ENCODE results near the gene RAD54L.
A peak's percentile ranks its signal among the peaks of the same experiment; 100 is the strongest.
"Not testable (repeated sequence)": the region's sequence is repeated elsewhere in the genome, so short reads cannot be mapped to it uniquely, and the experiment has no call there.

The RAD54L gene

GRCh38 chr1:46247436-46248121, at the start of gene RAD54L:
TSS of gene RAD54L (plus strand) at chr1:46247763. CDS start at chr1:46248406, 643 bp downstream.
- DNase-seq = peak; percentile 95 to 99

GRCh38 chr1:46197964-46198811, 49.4 kb upstream of the RAD54L start, which contains the start of gene POMGNT1:
TSS of gene POMGNT1 (minus strand) at chr1:46198434. CDS start at chr1:46197821, 613 bp downstream.
- DNase-seq = peak in 1 of 2 donors; percentile 58

GRCh38 chr1:46199233-46199749, 48.3 kb upstream of the RAD54L start:
- no peak for DNase-seq

- peak; percentile 22 to 53 for DNase-seq
These were observed 43.7 kb upstream of the RAD54L start for GRCh38 chr1:46203738-46204405.

GRCh38 chr1:46204406-46204742, 43.2 kb upstream of the RAD54L start:
- peak; percentile 27 to 45 for DNase-seq

GRCh38 chr1:46205141-46205540, 42.4 kb upstream of the RAD54L start:
- DNase-seq = no peak

- DNase-seq = no peak
These were observed 41.8 kb upstream of the RAD54L start for GRCh38 chr1:46205791-46206190.

GRCh38 chr1:46206399-46206798, 41.2 kb upstream of the RAD54L start:
- DNase-seq = no peak

- DNase-seq = no peak
These were observed 37.0 kb upstream of the RAD54L start for GRCh38 chr1:46210561-46210960.

GRCh38 chr1:46211051-46211450, 36.5 kb upstream of the RAD54L start:
- DNase-seq = no peak

- no peak for DNase-seq
These were observed 32.1 kb upstream of the RAD54L start for GRCh38 chr1:46215504-46215903.

GRCh38 chr1:46218443-46218842, 29.1 kb upstream of the RAD54L start:
- DNase-seq = no peak

- no peak for DNase-seq
These were observed 27.7 kb upstream of the RAD54L start for GRCh38 chr1:46219551-46220520.

GRCh38 chr1:46220808-46221207, 26.8 kb upstream of the RAD54L start:
- DNase-seq = no peak

GRCh38 chr1:46221749-46222148, 25.8 kb upstream of the RAD54L start:
- peak; percentile 84 to 87 for DNase-seq

GRCh38 chr1:46223055-46223454, 24.5 kb upstream of the RAD54L start:
- not testable (repeated sequence) for DNase-seq

GRCh38 chr1:46223472-46223943, 24.1 kb upstream of the RAD54L start:
- peak; percentile 60 to 92 for DNase-seq

GRCh38 chr1:46224966-46225365, 22.6 kb upstream of the RAD54L start:
- DNase-seq = no peak

GRCh38 chr1:46231231-46231630, 16.3 kb upstream of the RAD54L start:
- not testable (repeated sequence) for DNase-seq

- no peak for DNase-seq
These were observed 10.7 kb upstream of the RAD54L start for GRCh38 chr1:46236882-46237281.

GRCh38 chr1:46238865-46239264, 8.7 kb upstream of the RAD54L start:
- DNase-seq = not testable (repeated sequence)

GRCh38 chr1:46241733-46242132, 5.8 kb upstream of the RAD54L start:
- DNase-seq = not testable (repeated sequence)
